Left lung (tissue), 10 donors: ENCODE results near the gene GLTP. TPM values are rescaled to one million over a fixed set of nuclear protein-coding genes. Genes with fewer than 3 reads are reported as not detected.

Experiments used
- ATAC-seq: fragments of 200-7000 bp; cut with Tn5 transposase; one replicate; pipeline ENCODE4 v1.9.1; 2020; ENCODE audit warnings: moderate library complexity
- DNase-seq, 4 donors: peaks; one replicate each; pipeline ENCODE4 v3.0.0-alpha.2; 2013 to 2020
- H3K27ac ChIP-seq, 2 donors: fragments of 200-600 bp; sonication (generic) in 1 of 2; one replicate each; pipeline versions ENCODE4 v1.5.0 to v1.8.0; 2020 to 2021
- H3K27me3 ChIP-seq, 2 donors: fragments of 200-600 bp; sonication (generic) in 1 of 2; one replicate each; pipeline versions ENCODE4 v1.5.0 to v1.8.0; 2020 to 2021
- H3K36me3 ChIP-seq, 2 donors: fragments of 200-600 bp; sonication (generic) in 1 of 2; one replicate each; pipeline versions ENCODE4 v1.5.0 to v1.8.0; 2020 to 2021
- H3K4me1 ChIP-seq, 2 donors: fragments of 200-600 bp; one replicate each; pipeline ENCODE4 v1.8.0; 2021
- H3K4me3 ChIP-seq, 2 donors: fragments of 200-600 bp; sonication (generic) in 1 of 2; one replicate each; pipeline versions ENCODE4 v1.5.0 to v1.8.0; 2020 to 2021; ENCODE audit warnings: mild to moderate bottlenecking in 1 of 2
- H3K9me3 ChIP-seq, 2 donors: fragments of 200-600 bp; sonication (generic) in 1 of 2; one replicate each; pipeline versions ENCODE4 v1.5.0 to v1.8.0; 2020 to 2021
- intact Hi-C, 2 donors: fragments of 100-400 bp; cut with DNase I; formaldehyde crosslinking; loops; one replicate each; pipeline versions ENCODE4 v1.11.2 to v1.14.2; 2022
- polyA plus RNA-seq, 6 donors: library from polyadenylated mRNA; unstranded; fragments of 120-200 nt; gene quantifications; one replicate each; pipeline ENCODE4 v1.2.1, GENCODE V29; 2013; ENCODE audit not compliant: insufficient read length in 6 of 6
- total RNA-seq, 2 donors: library from RNA; stranded (reverse); fragmentation: NEBNext Ultra II Directional; extraction: Animal tissue kit (Norgen Biotek cat#: 25700); gene quantifications; one replicate each; pipeline ENCODE4 v1.2.1, GENCODE V29; 2021
- TF ChIP-seq, protein P1 (sequence below), 2 donors: fragments of 200-600 bp; sonication (generic) in 1 of 2; IDR thresholded peaks; one replicate each; pipeline versions ENCODE4 v1.5.0 to v1.8.0; 2021; ENCODE audit warnings: antibody characterized with exemption in 2 of 2
- donor health status: DM: no; HTN: yes; CAD: no.
- donor health status: DM: no; HTN: no; CAD: no.

The GLTP gene
- total and polyA plus RNA-seq, 8 donors: 30.1 to 43.3 (median 32.5) TPM

DNA sequence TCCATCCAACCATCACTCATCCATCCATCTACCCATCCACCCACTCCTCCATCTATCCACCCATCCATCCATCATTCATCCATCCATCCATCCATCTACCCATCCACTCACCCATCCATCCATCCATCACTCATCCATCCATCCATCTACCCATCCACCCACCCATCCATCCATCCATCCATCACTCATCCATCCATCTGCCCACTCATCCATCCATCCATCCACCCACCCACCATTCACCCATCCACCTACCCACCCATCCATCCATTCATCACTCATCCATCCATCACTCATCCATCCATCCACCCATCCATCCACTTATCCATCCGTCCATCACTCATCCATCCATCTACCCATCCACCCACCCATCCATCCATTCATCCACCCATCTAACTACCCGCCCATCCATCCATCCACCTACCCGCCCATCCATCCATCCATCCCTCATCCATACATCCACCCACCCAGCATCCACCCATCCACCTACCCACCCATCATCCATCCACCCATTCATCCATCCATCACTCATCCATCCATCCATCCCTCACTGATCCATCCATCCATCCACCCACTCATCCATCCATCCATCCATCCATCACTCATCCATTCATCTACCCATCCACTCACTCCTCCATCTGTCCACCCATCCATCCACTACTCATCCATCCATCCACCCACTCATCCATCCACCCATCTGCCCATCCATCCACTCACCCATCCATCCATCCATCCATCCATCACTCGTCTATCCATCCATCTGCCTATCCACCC, 71.3 kb downstream of the GLTP start:
- no peak for ATAC-seq
- no peak overlapping the region for H3K27ac ChIP-seq
- H3K4me1 ChIP-seq: peaks cover 0 to 6% of the 10 kb centered on the region in 2 donors
- no peaks in the 10 kb centered on the region for H3K27me3 ChIP-seq
- no peak for DNase-seq
- H3K9me3 ChIP-seq: no peaks in the 10 kb centered on the region
- no peak overlapping the region for H3K4me3 ChIP-seq
- no peaks in the 10 kb centered on the region for H3K36me3 ChIP-seq
- intact Hi-C loops: loop anchor here in 1 of 2 donors (10.0 kb wide), 1 partner anchor 76 kb away; the partner anchor contains the start of gene GLTP
- TF ChIP-seq, protein P1, sequence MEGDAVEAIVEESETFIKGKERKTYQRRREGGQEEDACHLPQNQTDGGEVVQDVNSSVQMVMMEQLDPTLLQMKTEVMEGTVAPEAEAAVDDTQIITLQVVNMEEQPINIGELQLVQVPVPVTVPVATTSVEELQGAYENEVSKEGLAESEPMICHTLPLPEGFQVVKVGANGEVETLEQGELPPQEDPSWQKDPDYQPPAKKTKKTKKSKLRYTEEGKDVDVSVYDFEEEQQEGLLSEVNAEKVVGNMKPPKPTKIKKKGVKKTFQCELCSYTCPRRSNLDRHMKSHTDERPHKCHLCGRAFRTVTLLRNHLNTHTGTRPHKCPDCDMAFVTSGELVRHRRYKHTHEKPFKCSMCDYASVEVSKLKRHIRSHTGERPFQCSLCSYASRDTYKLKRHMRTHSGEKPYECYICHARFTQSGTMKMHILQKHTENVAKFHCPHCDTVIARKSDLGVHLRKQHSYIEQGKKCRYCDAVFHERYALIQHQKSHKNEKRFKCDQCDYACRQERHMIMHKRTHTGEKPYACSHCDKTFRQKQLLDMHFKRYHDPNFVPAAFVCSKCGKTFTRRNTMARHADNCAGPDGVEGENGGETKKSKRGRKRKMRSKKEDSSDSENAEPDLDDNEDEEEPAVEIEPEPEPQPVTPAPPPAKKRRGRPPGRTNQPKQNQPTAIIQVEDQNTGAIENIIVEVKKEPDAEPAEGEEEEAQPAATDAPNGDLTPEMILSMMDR (IDR thresholded peaks at IDR 0.05): no peak

DNA sequence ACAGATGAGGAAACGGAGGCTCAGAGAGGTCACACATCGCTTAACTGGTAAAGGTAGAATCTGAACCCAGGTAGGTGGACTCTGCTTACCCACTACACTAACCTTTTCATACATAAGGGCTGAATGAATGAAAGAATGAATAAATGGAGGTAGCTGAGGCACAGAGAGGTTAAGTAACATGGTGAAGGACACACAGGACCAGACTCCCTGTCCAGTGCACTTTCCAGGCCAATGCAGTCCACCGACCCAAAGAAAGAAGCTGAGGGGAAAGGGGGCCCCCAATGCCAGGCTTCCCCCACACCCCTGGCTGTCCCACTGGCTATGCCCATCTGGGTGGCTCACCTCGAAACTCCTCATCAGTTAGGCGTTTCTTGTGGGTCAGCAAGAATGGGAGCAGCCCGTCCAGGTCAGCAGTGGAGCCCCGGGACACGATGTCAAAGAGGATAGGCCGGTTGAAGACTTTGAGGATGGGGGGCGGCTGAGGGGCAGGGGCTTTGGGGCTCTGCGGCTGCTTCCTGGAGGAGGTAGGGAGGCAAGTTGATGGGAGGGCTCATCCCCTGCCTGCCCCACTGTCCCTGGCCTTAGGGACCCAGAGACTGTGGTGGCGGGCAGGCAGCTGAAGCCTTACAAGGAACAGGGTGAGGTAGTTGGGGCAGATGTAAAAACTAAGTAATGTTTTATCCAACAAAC, 72.2 kb downstream of the GLTP start:
- DNase-seq (no peak), ATAC-seq (no peak)
- TF ChIP-seq, protein P1 (IDR thresholded peaks at IDR 0.05): no peak
- no peaks in the 10 kb centered on the region for H3K36me3 ChIP-seq
- H3K4me1 ChIP-seq: peaks cover 0 to 6% of the 10 kb centered on the region in 2 donors
- no peak overlapping the region for H3K4me3 ChIP-seq
- H3K27me3 ChIP-seq: no peaks in the 10 kb centered on the region
- no peak overlapping the region for H3K27ac ChIP-seq
- H3K9me3 ChIP-seq: no peaks in the 10 kb centered on the region
- intact Hi-C loops: loop anchor here in 1 of 2 donors (10.0 kb wide), 1 partner anchor 77 kb away; the partner anchor contains the start of gene GLTP

DNA sequence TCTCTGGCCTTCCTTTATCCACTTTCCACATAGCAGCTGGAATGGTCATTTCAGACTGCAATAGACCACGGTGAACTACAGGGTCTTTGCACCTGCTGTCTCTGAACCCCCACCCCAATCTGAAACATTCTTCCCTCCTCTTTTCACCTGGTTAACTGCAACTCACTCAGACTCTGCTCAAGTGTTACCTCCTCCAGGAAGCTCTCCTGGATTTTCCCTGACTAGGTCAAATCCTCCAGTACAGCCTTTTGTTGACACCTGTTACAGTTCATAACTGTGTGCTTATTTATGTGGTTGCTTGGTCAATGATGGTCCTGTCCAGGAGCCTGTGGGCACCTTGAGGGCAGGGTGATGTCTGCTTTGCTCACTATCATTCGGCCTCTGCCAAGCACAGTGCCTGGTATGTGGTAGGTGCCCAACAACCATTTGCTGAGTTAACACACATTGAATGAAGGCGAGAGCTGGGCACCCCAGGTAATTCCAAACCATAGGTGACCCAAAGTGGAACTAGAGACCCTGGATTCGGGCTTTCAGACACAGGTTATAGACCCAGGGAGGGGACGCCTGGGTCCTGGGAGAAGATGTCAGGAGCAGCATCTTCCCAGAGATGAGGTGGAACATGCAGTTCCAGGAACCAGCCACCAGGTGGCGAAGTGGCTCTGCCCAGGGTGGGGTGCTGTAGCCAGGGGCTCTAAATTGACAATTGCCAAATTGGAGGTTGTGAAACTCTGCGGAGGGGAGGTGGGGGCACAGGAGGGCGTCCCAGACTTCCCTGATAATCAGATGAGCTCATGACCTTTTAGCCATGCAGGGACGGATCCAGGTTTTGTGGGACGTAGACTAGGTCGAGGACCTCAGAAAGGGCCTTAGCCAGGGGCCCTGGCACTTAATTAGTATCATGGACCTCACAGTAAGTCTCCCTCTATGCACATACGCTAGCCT, 75.2 kb downstream of the GLTP start:
- Histone ChIP-seq H3K4me3 (no peak overlapping the region), H3K9me3 (no peaks in the 10 kb centered on the region), H3K4me1 (peaks cover 0 to 6% of the 10 kb centered on the region in 2 donors), H3K27me3 (no peaks in the 10 kb centered on the region), H3K36me3 (no peaks in the 10 kb centered on the region), H3K27ac (no peak overlapping the region)
- TF ChIP-seq, protein P1 (IDR thresholded peaks at IDR 0.05): peak; percentile 93 to 99
- intact Hi-C loops: loop anchor here in 1 of 2 donors (10.0 kb wide), 1 partner anchor 80 kb away; the partner anchor contains the start of gene GLTP
- ATAC-seq (peak; percentile 95), DNase-seq (peak; percentile 51 to 92 (median 66))

DNA sequence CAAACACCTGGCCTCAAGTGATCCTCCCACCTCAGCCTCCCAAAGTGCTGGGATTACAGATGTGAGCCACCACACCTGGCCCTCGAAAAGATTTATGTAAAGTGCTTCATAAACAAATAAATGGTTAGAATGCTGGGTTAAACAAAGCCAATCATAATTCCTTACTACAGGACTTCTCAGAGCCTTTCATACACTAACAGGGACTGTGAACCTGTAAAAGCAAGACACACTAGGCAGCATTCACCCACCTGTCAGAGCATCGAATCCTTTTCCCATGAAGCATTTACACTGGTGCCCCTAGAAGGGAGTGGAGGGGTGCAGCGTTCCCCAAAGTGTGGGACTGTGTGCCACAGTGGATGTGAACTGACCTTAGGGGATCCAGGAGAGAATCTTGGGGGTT, 76.7 kb downstream of the GLTP start:
- H3K9me3 ChIP-seq: no peaks in the 10 kb centered on the region
- DNase-seq (no peak), ATAC-seq (no peak)
- intact Hi-C loops: loop anchor here in 1 of 2 donors (10.0 kb wide), 1 partner anchor 81 kb away; the partner anchor contains the start of gene GLTP
- no peak overlapping the region for H3K4me3 ChIP-seq
- H3K4me1 ChIP-seq: peaks cover 0 to 6% of the 10 kb centered on the region in 2 donors
- H3K27ac ChIP-seq: no peak overlapping the region
- TF ChIP-seq, protein P1 (IDR thresholded peaks at IDR 0.05): no peak
- H3K36me3 ChIP-seq: no peaks in the 10 kb centered on the region
- H3K27me3 ChIP-seq: no peaks in the 10 kb centered on the region
